HT1080 (cell line): ENCODE data around the gene APEH. TPM values are rescaled to one million over a fixed set of nuclear protein-coding genes. Genes with fewer than 3 reads are reported as not detected.
A peak's percentile ranks its signal among the peaks of the same experiment; 100 is the strongest.
"Not testable (repeated sequence)": the region's sequence is repeated elsewhere in the genome, so short reads cannot be mapped to it uniquely, and the experiment has no call there.

ENCODE experiments used
- DNase-seq: peaks from one replicate; pipeline ENCODE4 v3.0.0-alpha.2; 2015; ENCODE audit warnings: low read depth
- total RNA-seq: library from RNA; depleted of rRNA; stranded (reverse); fragments of >200 nt; shearing (Covaris generic); gene quantifications from 2 replicates; pipeline ENCODE4 v1.2.3, GENCODE V29; 2014

The APEH gene
- total RNA-seq, 1 experiment from 2014 or later: 163 TPM

- DNase-seq: no peak
Observed at GRCh38 chr3:49668414-49668797, 5.7 kb upstream of the APEH start.

- DNase-seq: no peak
Observed at GRCh38 chr3:49668861-49669260, 5.3 kb upstream of the APEH start.

- no peak for DNase-seq
Observed at GRCh38 chr3:49669352-49669751, 4.8 kb upstream of the APEH start.

GRCh38 chr3:49670940-49671290 lies 3.2 kb upstream of the APEH start:
- no peak for DNase-seq

GRCh38 chr3:49671291-49672288 lies 2.6 kb upstream of the APEH start:
- DNase-seq: peak; percentile 74

- no peak for DNase-seq
Observed at GRCh38 chr3:49673121-49673714, 933 bp upstream of the APEH start.

- no peak for DNase-seq
Observed at GRCh38 chr3:49674497-49674983, 389 bp downstream of the APEH start.

- no peak for DNase-seq
Observed at GRCh38 chr3:49675912-49676311, 1.8 kb downstream of the APEH start.

GRCh38 chr3:49680493-49681231 lies 6.5 kb downstream of the APEH start:
- no peak for DNase-seq

GRCh38 chr3:49681232-49681522 lies 7.0 kb downstream of the APEH start:
- no peak for DNase-seq

GRCh38 chr3:49681543-49681942 lies 7.4 kb downstream of the APEH start:
- no peak for DNase-seq

GRCh38 chr3:49683162-49683561 lies 9.0 kb downstream of the APEH start:
- no peak for DNase-seq

GRCh38 chr3:49684453-49684852 lies 10.3 kb downstream of the APEH start:
- not testable (repeated sequence) for DNase-seq

GRCh38 chr3:49685103-49685502 lies 11.0 kb downstream of the APEH start:
- DNase-seq: not testable (repeated sequence)

- not testable (repeated sequence) for DNase-seq
Observed at GRCh38 chr3:49685846-49686245, 11.7 kb downstream of the APEH start.

GRCh38 chr3:49686346-49686745 lies 12.2 kb downstream of the APEH start:
- DNase-seq: not testable (repeated sequence)

- not testable (repeated sequence) for DNase-seq
Observed at GRCh38 chr3:49686769-49687423, 12.7 kb downstream of the APEH start.

- not testable (repeated sequence) for DNase-seq
Observed at GRCh38 chr3:49687424-49687795, 13.3 kb downstream of the APEH start.

GRCh38 chr3:49688338-49689045 lies 14.3 kb downstream of the APEH start:
- DNase-seq: not testable (repeated sequence)

GRCh38 chr3:49689046-49689907 lies 15.1 kb downstream of the APEH start, which contains the start of the genes MST1 and RNF123:
MST1 (minus strand) TSS chr3:49689474; CDS start chr3:49688691, 783 bp downstream.
RNF123 (plus strand) TSS chr3:49689557; CDS start chr3:49691166, 1,609 bp downstream.
- DNase-seq: peak; percentile 87
